Measurements from ENCODE around the gene NPBWR2.
"Not testable (repeated sequence)": the region's sequence is repeated elsewhere in the genome, so short reads cannot be mapped to it uniquely, and the experiment has no call there.

The NPBWR2 gene

GRCh38 chr20:64119301-64119680, 11.9 kb upstream of the NPBWR2 start:
- no peak for DNase-seq (ENCODE audit: low read depth in 1 of 2, low spot score in 1 of 2)

- DNase-seq (ENCODE audit: low read depth in 1 of 2, low spot score in 1 of 2) = not testable (repeated sequence)
These were observed 10.0 kb upstream of the NPBWR2 start for GRCh38 chr20:64117432-64117777.

- DNase-seq (ENCODE audit: low read depth in 1 of 2, low spot score in 1 of 2) = no peak
These were observed 9.4 kb upstream of the NPBWR2 start for GRCh38 chr20:64116541-64117431.

- no peak for DNase-seq (ENCODE audit: low read depth in 1 of 2, low spot score in 1 of 2)
These were observed 8.7 kb upstream of the NPBWR2 start for GRCh38 chr20:64116016-64116415.

GRCh38 chr20:64115171-64115911, 8.0 kb upstream of the NPBWR2 start:
- DNase-seq (ENCODE audit: low read depth in 1 of 2, low spot score in 1 of 2) = no peak

- no peak for DNase-seq (ENCODE audit: low read depth in 1 of 2, low spot score in 1 of 2)
These were observed 7.1 kb upstream of the NPBWR2 start for GRCh38 chr20:64114356-64114971.

- DNase-seq (ENCODE audit: low read depth in 1 of 2, low spot score in 1 of 2) = no peak
These were observed 6.5 kb upstream of the NPBWR2 start for GRCh38 chr20:64113796-64114355.

- DNase-seq (ENCODE audit: low read depth in 1 of 2, low spot score in 1 of 2) = no peak
These were observed 6.0 kb upstream of the NPBWR2 start for GRCh38 chr20:64113444-64113775.

GRCh38 chr20:64112691-64113443, 5.5 kb upstream of the NPBWR2 start:
- no peak for DNase-seq (ENCODE audit: low read depth in 1 of 2, low spot score in 1 of 2)

- DNase-seq (ENCODE audit: low read depth in 1 of 2, low spot score in 1 of 2) = no peak
These were observed 4.7 kb upstream of the NPBWR2 start for GRCh38 chr20:64111841-64112641.

- no peak for DNase-seq (ENCODE audit: low read depth in 1 of 2, low spot score in 1 of 2)
These were observed 3.2 kb upstream of the NPBWR2 start for GRCh38 chr20:64110411-64111068.

GRCh38 chr20:64109831-64110391, 2.5 kb upstream of the NPBWR2 start:
- no peak for DNase-seq (ENCODE audit: low read depth in 1 of 2, low spot score in 1 of 2)

- DNase-seq (ENCODE audit: low read depth in 1 of 2, low spot score in 1 of 2) = no peak
These were observed 1.6 kb upstream of the NPBWR2 start for GRCh38 chr20:64108731-64109681.

GRCh38 chr20:64107736-64108457, 532 bp upstream of the NPBWR2 start:
- DNase-seq (ENCODE audit: low read depth in 1 of 2, low spot score in 1 of 2) = no peak

- DNase-seq (ENCODE audit: low read depth in 1 of 2, low spot score in 1 of 2) = no peak
These were observed 867 bp downstream of the NPBWR2 start for GRCh38 chr20:64106435-64106961.

GRCh38 chr20:64105846-64106434, 1.4 kb downstream of the NPBWR2 start:
- DNase-seq (ENCODE audit: low read depth in 1 of 2, low spot score in 1 of 2) = no peak
